ENCODE measurements around the gene ARNT2.

ARNT2 gene

GRCh38 chr15:80458580-80458979 is 54.4 kb downstream of the ARNT2 start:
- no peak for DNase-seq
- TF ChIP-seq POLR2A (IDR thresholded peaks at IDR 0.05; ENCODE audit: low read length): no peak
- TF ChIP-seq GATA1 (IDR thresholded peaks at IDR 0.05; ENCODE audit: low read depth, low read length): no peak

DNA sequence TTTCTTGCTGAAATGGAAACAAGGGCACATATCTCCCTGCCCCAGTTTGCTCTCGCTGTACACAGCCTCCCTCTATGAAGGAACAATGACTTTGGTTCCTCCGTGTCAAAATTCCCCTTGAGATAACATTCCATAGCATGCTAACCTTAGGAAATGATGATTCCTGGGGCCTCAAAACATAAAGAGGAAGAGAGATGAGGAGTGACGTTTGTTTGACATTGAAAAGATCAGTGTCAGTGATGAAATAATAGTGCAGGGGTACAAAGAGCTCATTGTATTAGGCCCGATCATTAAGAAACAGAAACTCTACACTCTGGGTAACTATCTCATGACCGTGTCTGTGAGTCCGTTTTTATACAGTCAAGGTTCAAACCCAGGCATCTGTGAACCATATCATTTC is 55.2 kb downstream of the ARNT2 start:
- DNase-seq: no peak
- TF ChIP-seq GATA1 (IDR thresholded peaks at IDR 0.05; ENCODE audit: low read depth, low read length): no peak
- no peak for TF ChIP-seq POLR2A (IDR thresholded peaks at IDR 0.05; ENCODE audit: low read length)

DNA sequence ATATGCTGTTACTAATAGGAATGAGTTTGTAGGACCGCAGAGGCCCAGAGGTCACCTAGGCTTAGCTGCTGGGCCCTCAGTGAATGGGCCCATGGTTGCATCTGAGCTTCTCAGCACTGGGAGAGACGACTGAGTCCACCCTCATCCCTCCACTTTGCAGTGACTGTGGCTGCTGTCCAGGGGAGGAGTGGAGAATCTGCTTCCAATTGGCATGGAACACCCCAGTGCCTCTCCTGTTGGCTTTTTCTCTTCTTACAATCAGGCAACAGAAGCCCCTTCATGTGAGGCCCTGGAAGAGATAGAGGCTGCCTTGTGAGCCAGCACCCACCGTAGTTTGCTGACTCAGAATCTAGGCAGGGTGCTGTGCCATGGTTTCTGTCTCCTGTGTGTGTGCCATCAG is 55.6 kb downstream of the ARNT2 start:
- TF ChIP-seq GATA1 (IDR thresholded peaks at IDR 0.05; ENCODE audit: low read depth, low read length): no peak
- no peak for TF ChIP-seq POLR2A (IDR thresholded peaks at IDR 0.05; ENCODE audit: low read length)
- no peak for DNase-seq

- DNase-seq: no peak
- TF ChIP-seq POLR2A (IDR thresholded peaks at IDR 0.05; ENCODE audit: low read length): no peak
- no peak for TF ChIP-seq GATA1 (IDR thresholded peaks at IDR 0.05; ENCODE audit: low read depth, low read length)
These were observed 57.3 kb downstream of the ARNT2 start for GRCh38 chr15:80461356-80462095.

DNA sequence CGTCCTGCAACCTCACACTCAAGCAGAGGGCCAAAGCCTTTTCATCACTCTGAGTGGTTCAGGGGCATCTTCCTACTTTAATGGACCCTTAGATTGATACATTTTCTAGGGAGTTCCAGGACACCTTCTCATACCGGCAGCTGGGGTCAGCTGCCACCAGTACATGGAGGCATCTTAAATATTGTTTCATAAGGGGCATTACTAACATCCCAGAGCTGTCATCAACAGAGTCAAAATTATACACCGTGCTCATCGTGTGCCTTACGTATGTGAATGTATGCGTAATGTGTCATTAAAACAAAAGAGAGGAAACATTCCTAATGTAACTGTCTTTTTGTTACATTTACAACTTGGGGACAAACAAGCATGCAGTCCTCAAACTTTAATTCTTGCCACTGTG is 57.9 kb downstream of the ARNT2 start:
- no peak for DNase-seq
- TF ChIP-seq GATA1 (IDR thresholded peaks at IDR 0.05; ENCODE audit: low read depth, low read length): no peak

- DNase-seq: no peak
These were observed 58.8 kb downstream of the ARNT2 start for GRCh38 chr15:80462836-80463512.

GRCh38 chr15:80464951-80465625 is 60.9 kb downstream of the ARNT2 start:
- DNase-seq: no peak
- no peak for TF ChIP-seq POLR2A (IDR thresholded peaks at IDR 0.05; ENCODE audit: low read length)
- TF ChIP-seq GATA1 (IDR thresholded peaks at IDR 0.05; ENCODE audit: low read depth, low read length): no peak

More at GRCh38 chr15:80462836-80463512, 58.8 kb downstream of the ARNT2 start:
- TF ChIP-seq GATA1 (IDR thresholded peaks at IDR 0.05; ENCODE audit: low read depth, low read length) (no peak), POLR2A (IDR thresholded peaks at IDR 0.05; ENCODE audit: low read length) (no peak)

- DNase-seq: no peak
- TF ChIP-seq POLR2A (IDR thresholded peaks at IDR 0.05; ENCODE audit: low read length) (no peak), GATA1 (IDR thresholded peaks at IDR 0.05; ENCODE audit: low read depth, low read length) (no peak)
These were observed 61.4 kb downstream of the ARNT2 start for GRCh38 chr15:80465626-80466005.

GRCh38 chr15:80466543-80466942 is 62.4 kb downstream of the ARNT2 start:
- TF ChIP-seq POLR2A (IDR thresholded peaks at IDR 0.05; ENCODE audit: low read length) (no peak), GATA1 (IDR thresholded peaks at IDR 0.05; ENCODE audit: low read depth, low read length) (no peak)
- no peak for DNase-seq

- TF ChIP-seq POLR2A (IDR thresholded peaks at IDR 0.05; ENCODE audit: low read length) (no peak), GATA1 (IDR thresholded peaks at IDR 0.05; ENCODE audit: low read depth, low read length) (no peak)
- no peak for DNase-seq
These were observed 63.1 kb downstream of the ARNT2 start for GRCh38 chr15:80467311-80467714.

DNA sequence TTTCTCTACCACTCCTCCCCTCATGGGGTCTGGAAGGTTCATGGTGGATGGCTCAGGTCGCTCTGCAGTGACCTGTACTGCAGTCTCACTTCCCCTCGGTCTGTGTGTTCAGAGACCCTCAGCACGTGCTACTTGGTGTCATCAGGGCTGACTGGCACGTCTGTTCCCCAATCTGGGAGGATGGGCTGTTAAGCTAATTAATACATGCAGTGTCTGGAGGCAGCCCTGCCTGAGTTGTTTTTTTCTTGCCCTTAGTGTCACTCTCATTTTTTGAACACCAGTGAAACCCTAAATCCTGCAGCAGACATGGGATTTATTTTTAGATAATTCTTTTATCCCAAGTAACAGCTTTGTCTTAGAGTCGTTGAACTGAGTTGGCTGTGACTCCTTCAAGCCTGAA is 64.6 kb downstream of the ARNT2 start:
- no peak for TF ChIP-seq POLR2A (IDR thresholded peaks at IDR 0.05; ENCODE audit: low read length)
- TF ChIP-seq GATA1 (IDR thresholded peaks at IDR 0.05; ENCODE audit: low read depth, low read length): no peak
- no peak for DNase-seq

DNA sequence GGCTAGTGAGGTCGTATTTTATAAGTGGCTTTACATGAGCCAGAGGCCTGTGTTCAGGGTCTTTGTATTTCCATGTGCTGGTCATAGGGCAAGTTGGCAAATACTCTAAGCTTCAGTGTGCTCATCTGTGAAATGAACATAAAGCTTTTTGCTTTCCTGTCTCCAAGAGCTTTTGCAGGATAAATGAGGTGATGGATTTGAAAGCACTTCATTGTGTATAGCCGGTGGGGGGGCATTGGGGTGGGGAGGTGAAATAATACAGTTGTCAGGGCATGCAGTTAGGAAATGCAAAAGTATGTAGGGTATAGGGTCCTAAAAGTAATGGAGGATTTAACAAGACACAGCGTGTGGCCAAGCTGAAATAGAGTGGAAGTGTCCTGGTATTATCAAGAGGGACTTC is 67.7 kb downstream of the ARNT2 start:
- TF ChIP-seq GATA1 (IDR thresholded peaks at IDR 0.05; ENCODE audit: low read depth, low read length) (no peak), POLR2A (IDR thresholded peaks at IDR 0.05; ENCODE audit: low read length) (no peak)
- no peak for DNase-seq

DNA sequence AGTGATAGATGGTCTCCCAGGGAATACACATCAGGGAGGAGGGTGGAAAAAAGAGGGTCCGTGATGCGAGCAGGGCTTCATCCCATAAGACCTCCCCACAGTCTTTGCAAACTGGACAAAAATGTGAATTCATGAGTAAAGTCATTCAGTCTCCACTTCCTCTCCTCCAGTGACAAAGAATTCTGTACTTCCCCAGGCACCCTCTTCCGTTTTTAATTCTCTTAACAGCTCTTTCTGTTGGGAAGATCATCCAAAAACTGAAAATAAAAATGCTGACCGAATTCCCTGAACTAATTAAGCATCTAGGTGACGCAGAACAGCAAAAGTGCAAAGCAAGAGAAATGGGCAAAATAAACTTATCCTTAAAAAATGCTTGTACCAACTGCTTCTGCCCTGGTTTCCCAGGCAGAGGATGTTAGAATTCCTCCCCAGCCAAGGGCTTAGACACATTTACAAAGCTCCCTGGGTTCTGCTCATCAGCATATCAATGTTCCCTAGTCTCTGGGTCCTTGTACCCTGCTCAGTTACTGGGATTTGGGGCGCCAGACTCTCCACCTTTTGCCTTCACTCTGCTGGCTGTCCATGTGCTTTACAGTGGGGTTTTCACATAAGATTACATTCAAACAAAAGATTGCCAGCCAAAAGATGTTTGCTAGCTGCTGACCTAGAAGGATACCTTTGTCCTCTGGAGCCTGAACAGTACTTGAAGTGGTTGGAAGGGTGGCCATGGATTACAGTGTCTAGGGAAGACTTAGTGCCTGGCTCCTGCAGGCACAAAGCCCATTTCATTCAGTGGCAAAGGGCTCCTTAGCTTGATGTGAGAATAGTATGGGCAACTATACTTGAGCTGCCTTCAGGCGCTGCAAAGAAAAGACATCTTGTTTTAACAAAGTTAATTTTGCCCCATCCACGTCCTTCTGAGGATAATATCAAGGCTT is 69.4 kb downstream of the ARNT2 start:
- DNase-seq: no peak
- TF ChIP-seq POLR2A (IDR thresholded peaks at IDR 0.05; ENCODE audit: low read length) (no peak), GATA1 (IDR thresholded peaks at IDR 0.05; ENCODE audit: low read depth, low read length) (no peak)
